HCT116 (cell line): ENCODE measurements around the gene ESRRA.

ENCODE experiments used
- CEBPB ChIP-seq: IDR thresholded peaks from 2 replicates; pipeline ENCODE4 v1.6.1; 2012; ENCODE audit warnings: low read depth
- CTCF ChIP-seq, 3 experiments: fragments of 200-600 bp in 1 of 3; sonication (generic) in 1 of 3; IDR thresholded peaks in 2 of 3; conservative IDR thresholded peaks in 1 of 3; 2 replicates each; pipeline ENCODE4 v1.5.1; 2012 to 2017; ENCODE audit warnings: low read depth in 2 of 3, low read length in 2 of 3, antibody characterized with exemption in 1 of 3, borderline replicate concordance in 1 of 3, control low read depth in 1 of 3, mild to moderate bottlenecking in 1 of 3, mixed read lengths in 1 of 3, mixed run types in 1 of 3, moderate library complexity in 1 of 3; ENCODE audit not compliant: insufficient read depth in 1 of 3
- EZH2 ChIP-seq: fragments of 200-600 bp; sonication (generic); IDR thresholded peaks from 2 replicates; pipeline ENCODE4 v1.6.1; 2017; ENCODE audit warnings: antibody characterized with exemption, mixed run types
- EZH2phosphoT487 ChIP-seq: fragments of 200-600 bp; IDR thresholded peaks from 2 replicates; pipeline ENCODE4 v1.6.1; 2018; ENCODE audit warnings: antibody characterized with exemption, borderline replicate concordance
- POLR2A ChIP-seq: IDR thresholded peaks from 2 replicates; pipeline ENCODE4 v1.7.0; 2011; ENCODE audit warnings: borderline replicate concordance; ENCODE audit not compliant: insufficient read depth, insufficient read length; ENCODE audit errors: extremely low read depth
- POLR2AphosphoS5 ChIP-seq: IDR thresholded peaks from 2 replicates; pipeline ENCODE4 v1.6.1; 2011; ENCODE audit warnings: mild to moderate bottlenecking, low read depth, low read length, moderate library complexity
- SIN3A ChIP-seq: IDR thresholded peaks from 2 replicates; pipeline ENCODE4 v1.6.1; 2012; ENCODE audit warnings: low read depth
- SP1 ChIP-seq: IDR thresholded peaks from 2 replicates; pipeline ENCODE4 v1.6.1; 2012; ENCODE audit warnings: low read depth
- SRF ChIP-seq: IDR thresholded peaks from 2 replicates; pipeline ENCODE4 v1.6.1; 2012; ENCODE audit warnings: low read depth
- TF ChIP-seq, protein P1 (sequence below): IDR thresholded peaks from 2 replicates; pipeline ENCODE4 v1.6.1; 2012

DNA sequence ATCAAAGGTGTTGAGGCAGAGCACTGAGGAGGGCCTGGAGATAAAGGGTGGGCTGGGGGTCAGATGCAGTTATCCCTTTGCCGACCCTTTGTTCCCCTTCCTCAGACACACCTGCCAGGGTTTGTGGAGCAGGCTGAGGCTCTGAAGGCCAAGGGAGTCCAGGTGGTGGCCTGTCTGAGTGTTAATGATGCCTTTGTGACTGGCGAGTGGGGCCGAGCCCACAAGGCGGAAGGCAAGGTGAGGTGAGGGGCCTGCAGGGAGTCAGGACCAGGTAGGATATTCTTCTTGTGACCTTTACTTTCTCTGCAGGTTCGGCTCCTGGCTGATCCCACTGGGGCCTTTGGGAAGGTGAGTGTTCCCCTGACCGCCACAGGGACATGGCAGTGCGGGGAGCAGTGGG, 15.2 kb downstream of the ESRRA start:
- TF ChIP-seq EZH2 (no peak), CEBPB (no peak), POLR2A (no peak), CTCF (IDR thresholded peaks at IDR 0.05 in 2 of 3, conservative IDR thresholded peaks at IDR 0.05 in 1 of 3; ENCODE audit: borderline replicate concordance in 1 of 3, insufficient read depth in 1 of 3, low read depth in 2 of 3, low read length in 2 of 3) (no peak), SIN3A (no peak), SRF (no peak), SP1 (no peak), EZH2phosphoT487 (no peak), POLR2AphosphoS5 (no peak)
- TF ChIP-seq, protein P1, sequence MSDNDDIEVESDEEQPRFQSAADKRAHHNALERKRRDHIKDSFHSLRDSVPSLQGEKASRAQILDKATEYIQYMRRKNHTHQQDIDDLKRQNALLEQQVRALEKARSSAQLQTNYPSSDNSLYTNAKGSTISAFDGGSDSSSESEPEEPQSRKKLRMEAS = no peak
